BLaER1 treated with 17β-estradiol and CSF1 and Interleukin-3, amounts not matched to agents 10 nM and 100 nM (cell line): ENCODE results near the gene LGALS7.
"Not testable (repeated sequence)": the region's sequence is repeated elsewhere in the genome, so short reads cannot be mapped to it uniquely, and the experiment has no call there.

Experiments
- H3K27ac ChIP-seq, 11 experiments: shearing (Covaris generic); formaldehyde crosslinking; 2 replicates each; pipeline ENCODE4 v1.8.1; 2022
- H3K27me3 ChIP-seq, 11 experiments: shearing (Covaris generic); formaldehyde crosslinking; 2 replicates each; pipeline ENCODE4 v1.8.1; 2022
- H3K36me3 ChIP-seq, 11 experiments: shearing (Covaris generic); formaldehyde crosslinking; 2 replicates each; pipeline ENCODE4 v1.8.1; 2022
- H3K4me1 ChIP-seq, 10 experiments: shearing (Covaris generic); formaldehyde crosslinking; 2 replicates each; pipeline ENCODE4 v1.8.1; 2022
- H3K4me2 ChIP-seq, 11 experiments: shearing (Covaris generic); formaldehyde crosslinking; 2 replicates each; pipeline ENCODE4 v1.8.1; 2022
- H3K4me3 ChIP-seq, 10 experiments: shearing (Covaris generic); formaldehyde crosslinking; 2 replicates each; pipeline ENCODE4 v1.8.1; 2022
- H3K9ac ChIP-seq, 11 experiments: shearing (Covaris generic); formaldehyde crosslinking; 2 replicates each; pipeline ENCODE4 v1.8.1; 2022
- H3K9me3 ChIP-seq, 11 experiments: shearing (Covaris generic); formaldehyde crosslinking; replicated peaks in 1 of 11; 2 replicates each; pipeline ENCODE4 v1.8.1; 2022
- H4K20me1 ChIP-seq, 11 experiments: shearing (Covaris generic); formaldehyde crosslinking; 2 replicates each; pipeline ENCODE4 v1.8.1; 2022
- Cebpa-rat ChIP-seq, 11 experiments: shearing (Covaris generic); IDR thresholded peaks; 2 replicates each; pipeline ENCODE4 v1.8.1; 2022

LGALS7 gene

GRCh38 chr19:38792250-38793111, 19.2 kb upstream of the LGALS7 start:
- Histone ChIP-seq H3K4me2 (peak overlapping the region; percentile 7 to 59 (median 34); a peak in 12 of 22 replicates), H3K4me3 (0 out of 20 replicates have a peak overlapping the region, but pooled peaks of 1 of the 10 experiments have one; percentile 17), H3K27ac (peak overlapping the region in 5 of 11 experiments; percentile 28 to 46 (median 33); a peak in 3 of 22 replicates)

GRCh38 chr19:38791451-38792064, 18.2 kb upstream of the LGALS7 start:
- not testable (repeated sequence) for H3K4me3 ChIP-seq, H3K4me2 ChIP-seq, H3K27ac ChIP-seq, H4K20me1 ChIP-seq, H3K4me1 ChIP-seq, H3K9ac ChIP-seq, H3K36me3 ChIP-seq, H3K9me3 ChIP-seq
- H3K27me3 ChIP-seq, result peaks cover 13 to 23% (median 21%) of the 10 kb centered on the region in 11 experiments

More at GRCh38 chr19:38792250-38793111, 19.2 kb upstream of the LGALS7 start:
- no peak for TF ChIP-seq Cebpa-rat (IDR thresholded peaks at IDR 0.05)
- Histone ChIP-seq H3K9ac (no peak overlapping the region), H3K4me1 (peaks cover 0 to 8% (median 3%) of the 10 kb centered on the region in 10 experiments; a peak in 5 of 20 replicates), H4K20me1 (no peaks in the 10 kb centered on the region), H3K27me3 (peaks cover 13 to 23% (median 21%) of the 10 kb centered on the region in 11 experiments), H3K9me3 (peaks cover 0 to 9% (median 0%) of the 10 kb centered on the region in 11 experiments; a peak in 5 of 22 replicates), H3K36me3 (no peaks in the 10 kb centered on the region)

- H3K4me3 ChIP-seq, H3K4me1 ChIP-seq, H4K20me1 ChIP-seq, H3K27ac ChIP-seq, H3K9ac ChIP-seq, H3K4me2 ChIP-seq, H3K36me3 ChIP-seq, H3K9me3 ChIP-seq: not testable (repeated sequence)
- peaks cover 13 to 23% (median 21%) of the 10 kb centered on the region in 11 experiments for H3K27me3 ChIP-seq
These were observed 17.4 kb upstream of the LGALS7 start for GRCh38 chr19:38790507-38791403.

- H3K36me3 ChIP-seq, result no peaks in the 10 kb centered on the region
- H3K9ac ChIP-seq, result no peak within 1 kb of the TSS
- no peak for TF ChIP-seq Cebpa-rat (IDR thresholded peaks at IDR 0.05)
- H3K4me3 ChIP-seq, result no peak within 1 kb of the TSS
- H3K27ac ChIP-seq, result no peak within 1 kb of the TSS
- H4K20me1 ChIP-seq, result no peaks in the 10 kb centered on the region
- H3K4me1 ChIP-seq, result peaks cover 0 to 8% (median 3%) of the 10 kb centered on the region in 10 experiments; a peak in 5 of 20 replicates
- peaks cover 13 to 17% (median 17%) of the 10 kb centered on the region in 11 experiments for H3K27me3 ChIP-seq
- no peaks in the 10 kb centered on the region for H3K9me3 ChIP-seq
- H3K4me2 ChIP-seq, result no peak within 1 kb of the TSS
These were observed 15.3 kb upstream of the LGALS7 start, which contains the start of gene LGALS7B for GRCh38 chr19:38788478-38789243. Gene LGALS7B, plus strand, starts transcription at chr19:38789200. Its CDS starts 27 bp downstream, at chr19:38789227.

GRCh38 chr19:38786572-38787265, 13.4 kb upstream of the LGALS7 start:
- H3K4me1 ChIP-seq, result peaks cover 0 to 17% (median 13%) of the 10 kb centered on the region in 10 experiments; a peak in 15 of 20 replicates
- no peaks in the 10 kb centered on the region for H3K36me3 ChIP-seq
- no peak overlapping the region for H3K9ac ChIP-seq
- no peaks in the 10 kb centered on the region for H3K9me3 ChIP-seq
- TF ChIP-seq Cebpa-rat (IDR thresholded peaks at IDR 0.05), result no peak
- H3K4me2 ChIP-seq, result no peak overlapping the region
- H3K27ac ChIP-seq, result no peak overlapping the region
- H4K20me1 ChIP-seq, result no peaks in the 10 kb centered on the region
- no peaks in the 10 kb centered on the region for H3K27me3 ChIP-seq
- H3K4me3 ChIP-seq, result no peak overlapping the region

GRCh38 chr19:38786061-38786460, 12.7 kb upstream of the LGALS7 start:
- H4K20me1 ChIP-seq, H3K36me3 ChIP-seq, H3K27ac ChIP-seq, H3K9me3 ChIP-seq, H3K4me2 ChIP-seq, H3K27me3 ChIP-seq, H3K9ac ChIP-seq, H3K4me3 ChIP-seq: not testable (repeated sequence)
- 0 out of 22 replicates have a peak, but pooled peaks of 1 of the 11 experiments have one; percentile 27 for TF ChIP-seq Cebpa-rat (IDR thresholded peaks at IDR 0.05)
- H3K4me1 ChIP-seq, result peaks cover 0 to 17% (median 13%) of the 10 kb centered on the region in 10 experiments; a peak in 15 of 20 replicates

- H3K9ac ChIP-seq, result no peak overlapping the region
- no peak overlapping the region for H3K4me3 ChIP-seq
- no peak for TF ChIP-seq Cebpa-rat (IDR thresholded peaks at IDR 0.05)
- peaks cover 0 to 17% (median 13%) of the 10 kb centered on the region in 10 experiments; a peak in 15 of 20 replicates for H3K4me1 ChIP-seq
- no peaks in the 10 kb centered on the region for H3K27me3 ChIP-seq
- no peaks in the 10 kb centered on the region for H3K9me3 ChIP-seq
- no peaks in the 10 kb centered on the region for H4K20me1 ChIP-seq
- no peak overlapping the region for H3K27ac ChIP-seq
- no peak overlapping the region for H3K4me2 ChIP-seq
- no peaks in the 10 kb centered on the region for H3K36me3 ChIP-seq
These were observed 11.9 kb upstream of the LGALS7 start for GRCh38 chr19:38785187-38785699.

GRCh38 chr19:38784224-38784623, 10.9 kb upstream of the LGALS7 start:
- Histone ChIP-seq H4K20me1 (no peaks in the 10 kb centered on the region), H3K4me1 (peaks cover 0 to 17% (median 13%) of the 10 kb centered on the region in 10 experiments; a peak in 15 of 20 replicates), H3K4me2 (no peak overlapping the region), H3K27ac (no peak overlapping the region), H3K27me3 (no peaks in the 10 kb centered on the region), H3K9me3 (no peaks in the 10 kb centered on the region), H3K4me3 (no peak overlapping the region), H3K9ac (no peak overlapping the region), H3K36me3 (no peaks in the 10 kb centered on the region)
- TF ChIP-seq Cebpa-rat (IDR thresholded peaks at IDR 0.05), result no peak

- not testable (repeated sequence) for H3K9ac ChIP-seq, H3K4me3 ChIP-seq, H3K27me3 ChIP-seq, H3K36me3 ChIP-seq, H3K27ac ChIP-seq, H4K20me1 ChIP-seq, H3K9me3 ChIP-seq
- Histone ChIP-seq H3K4me2 (peak overlapping the region in 6 of 11 experiments; percentile 33 to 51 (median 40); a peak in 9 of 22 replicates), H3K4me1 (peaks cover 0 to 22% (median 13%) of the 10 kb centered on the region in 10 experiments; a peak in 15 of 20 replicates)
These were observed 8.9 kb upstream of the LGALS7 start for GRCh38 chr19:38782212-38782611.
